ENCODE data around the gene FAM107B. TPM values are rescaled to one million over a fixed set of nuclear protein-coding genes. Genes with fewer than 3 reads are reported as not detected.
A peak's percentile ranks its signal among the peaks of the same experiment; 100 is the strongest.

The FAM107B gene
- total RNA-seq, 1 donor from 2014 or later = 286 TPM

GRCh38 chr10:14707481-14707880 is 67.2 kb downstream of the FAM107B start:
- TF ChIP-seq, protein P1, sequence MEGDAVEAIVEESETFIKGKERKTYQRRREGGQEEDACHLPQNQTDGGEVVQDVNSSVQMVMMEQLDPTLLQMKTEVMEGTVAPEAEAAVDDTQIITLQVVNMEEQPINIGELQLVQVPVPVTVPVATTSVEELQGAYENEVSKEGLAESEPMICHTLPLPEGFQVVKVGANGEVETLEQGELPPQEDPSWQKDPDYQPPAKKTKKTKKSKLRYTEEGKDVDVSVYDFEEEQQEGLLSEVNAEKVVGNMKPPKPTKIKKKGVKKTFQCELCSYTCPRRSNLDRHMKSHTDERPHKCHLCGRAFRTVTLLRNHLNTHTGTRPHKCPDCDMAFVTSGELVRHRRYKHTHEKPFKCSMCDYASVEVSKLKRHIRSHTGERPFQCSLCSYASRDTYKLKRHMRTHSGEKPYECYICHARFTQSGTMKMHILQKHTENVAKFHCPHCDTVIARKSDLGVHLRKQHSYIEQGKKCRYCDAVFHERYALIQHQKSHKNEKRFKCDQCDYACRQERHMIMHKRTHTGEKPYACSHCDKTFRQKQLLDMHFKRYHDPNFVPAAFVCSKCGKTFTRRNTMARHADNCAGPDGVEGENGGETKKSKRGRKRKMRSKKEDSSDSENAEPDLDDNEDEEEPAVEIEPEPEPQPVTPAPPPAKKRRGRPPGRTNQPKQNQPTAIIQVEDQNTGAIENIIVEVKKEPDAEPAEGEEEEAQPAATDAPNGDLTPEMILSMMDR (IDR thresholded peaks at IDR 0.05) = no peak

DNA sequence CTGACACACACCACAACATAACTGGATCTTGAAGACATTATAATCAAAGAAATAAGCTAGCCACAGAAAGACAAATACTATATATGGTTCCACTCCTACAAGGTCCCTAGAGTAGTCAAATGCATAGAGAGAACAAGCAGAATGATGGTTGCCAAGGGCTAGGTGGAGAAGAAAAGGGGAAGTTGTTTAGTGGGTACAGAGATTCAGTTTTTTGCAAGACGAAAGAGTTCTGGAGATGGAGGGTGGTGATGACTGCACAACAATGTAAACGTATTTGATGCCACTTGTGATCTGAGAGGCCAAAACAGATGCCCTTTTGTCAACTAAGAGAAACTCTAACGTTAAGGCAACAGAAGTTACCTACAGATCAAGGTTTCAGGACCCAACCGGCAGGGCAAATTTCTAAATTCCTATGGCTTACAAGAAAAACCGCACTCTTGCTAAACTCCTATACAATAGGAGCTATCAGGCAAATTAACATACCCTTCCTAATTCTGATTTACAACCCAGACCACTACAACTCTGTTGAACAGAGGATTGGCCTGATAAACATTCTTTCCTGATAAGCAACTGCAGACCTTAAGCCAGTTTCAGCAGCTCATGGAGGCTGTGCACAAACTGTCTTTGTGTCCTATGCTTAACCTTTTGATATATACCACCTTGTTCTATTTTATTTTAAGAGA is 69.0 kb downstream of the FAM107B start:
- Mint-ChIP-seq H3K27ac (peak overlapping the region; percentile 46), H3K27me3 (no peaks in the 10 kb centered on the region), H3K9me3 (no peaks in the 10 kb centered on the region), H3K36me3 (ENCODE audit: low read depth) (no peaks in the 10 kb centered on the region), H3K4me1 (peaks cover 14% of the 10 kb centered on the region), H3K4me3 (peak overlapping the region; percentile 25)
- DNase-seq = no peak
- peak; percentile 88 for ATAC-seq (ENCODE audit: low read depth)
- intact Hi-C loops (cut with micrococcal nuclease) = no loop called here
- TF ChIP-seq, protein P1 (IDR thresholded peaks at IDR 0.05) = no peak
- ChIA-PET CTCF (interaction anchor here (0.8 to 1.5 kb wide), 2 partner anchors 19 to 118 kb away, joined by 3 to 4 read pairs; no protein-coding TSS in a partner anchor), POLR2A (interaction anchor here (0.5 to 1.6 kb wide), 2 partner anchors 37 to 78 kb away, joined by 3 to 7 read pairs; no protein-coding TSS in a partner anchor)

More at GRCh38 chr10:14707481-14707880, 67.2 kb downstream of the FAM107B start:
- no peak for DNase-seq
- Mint-ChIP-seq H3K9me3 (no peaks in the 10 kb centered on the region), H3K4me1 (peaks cover 14% of the 10 kb centered on the region), H3K36me3 (ENCODE audit: low read depth) (no peaks in the 10 kb centered on the region), H3K27ac (no peak overlapping the region), H3K4me3 (no peak overlapping the region), H3K27me3 (no peaks in the 10 kb centered on the region)
- intact Hi-C loops (cut with micrococcal nuclease) = no loop called here
- CTCF ChIA-PET = no interaction called here
- ATAC-seq (ENCODE audit: low read depth) = no peak
- POLR2A ChIA-PET = interaction anchor here (0.6 to 1.3 kb wide), 2 partner anchors 82 to 102 kb away, joined by 3 read pairs; no protein-coding TSS in a partner anchor

- Mint-ChIP-seq H3K27me3 (no peaks in the 10 kb centered on the region), H3K4me3 (no peak overlapping the region), H3K4me1 (peaks cover 14% of the 10 kb centered on the region), H3K36me3 (ENCODE audit: low read depth) (no peaks in the 10 kb centered on the region), H3K27ac (no peak overlapping the region), H3K9me3 (no peaks in the 10 kb centered on the region)
- ATAC-seq (ENCODE audit: low read depth) = no peak
- ChIA-PET CTCF (no interaction called here), POLR2A (no interaction called here)
- no peak for DNase-seq
- intact Hi-C loops (cut with micrococcal nuclease) = loop anchor here (2.0 to 5.0 kb wide), 2 partner anchors 21 to 41 kb away; no protein-coding TSS in a partner anchor
- TF ChIP-seq, protein P1 (IDR thresholded peaks at IDR 0.05) = no peak
Observed at GRCh38 chr10:14703631-14704001, 71.1 kb downstream of the FAM107B start.

- H3K9me3 Mint-ChIP-seq = no peaks in the 10 kb centered on the region
- H3K27me3 Mint-ChIP-seq = no peaks in the 10 kb centered on the region
- H3K4me3 Mint-ChIP-seq = no peak overlapping the region
- DNase-seq = no peak
- TF ChIP-seq, protein P1 (IDR thresholded peaks at IDR 0.05) = no peak
- POLR2A ChIA-PET = no interaction called here
- H3K36me3 Mint-ChIP-seq (ENCODE audit: low read depth) = no peaks in the 10 kb centered on the region
- H3K27ac Mint-ChIP-seq = peak overlapping the region; percentile 20
- peaks cover 18% of the 10 kb centered on the region for H3K4me1 Mint-ChIP-seq
- no peak for ATAC-seq (ENCODE audit: low read depth)
- intact Hi-C loops (cut with micrococcal nuclease) = loop anchor here (5.0 kb wide), 1 partner anchor 39 kb away; no protein-coding TSS in a partner anchor
- CTCF ChIA-PET = interaction anchor here (1.6 kb wide), 1 partner anchor 164 kb away, joined by 3 read pairs; no protein-coding TSS in a partner anchor
Observed at GRCh38 chr10:14701466-14701865, 73.2 kb downstream of the FAM107B start.

GRCh38 chr10:14700546-14700945 is 74.2 kb downstream of the FAM107B start:
- ATAC-seq (ENCODE audit: low read depth) (no peak), DNase-seq (no peak)
- Mint-ChIP-seq H3K4me3 (no peak overlapping the region), H3K36me3 (ENCODE audit: low read depth) (no peaks in the 10 kb centered on the region), H3K9me3 (no peaks in the 10 kb centered on the region), H3K27ac (no peak overlapping the region), H3K27me3 (no peaks in the 10 kb centered on the region), H3K4me1 (peaks cover 11% of the 10 kb centered on the region)
- intact Hi-C loops (cut with micrococcal nuclease) = loop anchor here (5.0 kb wide), 1 partner anchor 38 kb away; no protein-coding TSS in a partner anchor
- ChIA-PET CTCF (interaction anchor here (1.6 kb wide), 1 partner anchor 163 kb away, joined by 3 read pairs; no protein-coding TSS in a partner anchor), POLR2A (interaction anchor here (0.6 to 0.7 kb wide), 2 partner anchors 23 to 235 kb away, joined by 8 to 9 read pairs; no protein-coding TSS in a partner anchor)
- TF ChIP-seq, protein P1 (IDR thresholded peaks at IDR 0.05) = no peak

Data from activated B cell treated with CpG ODN at 0.5 μM for 24 hours (primary cell).